Measurements from ENCODE around the gene TOLLIP.
"Not testable (repeated sequence)": the region's sequence is repeated elsewhere in the genome, so short reads cannot be mapped to it uniquely, and the experiment has no call there.

The TOLLIP gene

GRCh38 chr11:1244557-1244956, 64.9 kb downstream of the TOLLIP start:
- not testable (repeated sequence) for DNase-seq (ENCODE audit: low spot score)

GRCh38 chr11:1243521-1243920, 65.9 kb downstream of the TOLLIP start:
- DNase-seq (ENCODE audit: low spot score), result not testable (repeated sequence)

- not testable (repeated sequence) for DNase-seq (ENCODE audit: low spot score)
These were observed 66.7 kb downstream of the TOLLIP start for GRCh38 chr11:1242751-1243150.

GRCh38 chr11:1242289-1242688, 67.1 kb downstream of the TOLLIP start:
- no peak for DNase-seq (ENCODE audit: low spot score)

- DNase-seq (ENCODE audit: low spot score), result no peak
These were observed 67.7 kb downstream of the TOLLIP start for GRCh38 chr11:1241706-1242105.

- DNase-seq (ENCODE audit: low spot score), result no peak
These were observed 68.7 kb downstream of the TOLLIP start for GRCh38 chr11:1240771-1241170.

- DNase-seq (ENCODE audit: low spot score), result no peak
These were observed 69.7 kb downstream of the TOLLIP start for GRCh38 chr11:1239596-1240205.

- DNase-seq (ENCODE audit: low spot score), result no peak
These were observed 70.5 kb downstream of the TOLLIP start for GRCh38 chr11:1238767-1239595.

GRCh38 chr11:1237851-1238250, 71.6 kb downstream of the TOLLIP start:
- no peak for DNase-seq (ENCODE audit: low spot score)

GRCh38 chr11:1237128-1237580, 72.3 kb downstream of the TOLLIP start:
- no peak for DNase-seq (ENCODE audit: low spot score)

- no peak for DNase-seq (ENCODE audit: low spot score)
These were observed 72.9 kb downstream of the TOLLIP start for GRCh38 chr11:1236316-1237127.

GRCh38 chr11:1235901-1236315, 73.5 kb downstream of the TOLLIP start:
- DNase-seq (ENCODE audit: low spot score), result no peak

- DNase-seq (ENCODE audit: low spot score), result no peak
These were observed 74.0 kb downstream of the TOLLIP start for GRCh38 chr11:1235306-1235900.

GRCh38 chr11:1234771-1235305, 74.6 kb downstream of the TOLLIP start:
- no peak for DNase-seq (ENCODE audit: low spot score)

- DNase-seq (ENCODE audit: low spot score), result no peak
These were observed 75.2 kb downstream of the TOLLIP start for GRCh38 chr11:1234054-1234720.

GRCh38 chr11:1233351-1234053, 75.9 kb downstream of the TOLLIP start:
- no peak for DNase-seq (ENCODE audit: low spot score)

GRCh38 chr11:1232883-1233321, 76.5 kb downstream of the TOLLIP start:
- no peak for DNase-seq (ENCODE audit: low spot score)

GRCh38 chr11:1232021-1232882, 77.2 kb downstream of the TOLLIP start:
- no peak for DNase-seq (ENCODE audit: low spot score)

GRCh38 chr11:1231396-1232020, 77.9 kb downstream of the TOLLIP start:
- DNase-seq (ENCODE audit: low spot score), result no peak

Measured in Ammon's horn (tissue), 1 donor.